Panc1 (cell line): Measurements from ENCODE around the gene FILIP1L. TPM values are rescaled to one million over a fixed set of nuclear protein-coding genes. Genes with fewer than 3 reads are reported as not detected.

Source experiments
- ATAC-seq: fragments of 200-7000 bp; cut with Tn5 transposase; 2 replicates; pipeline ENCODE4 v1.9.1; 2020; ENCODE audit warnings: mild to moderate bottlenecking, moderate library complexity
- BruUV-seq: library from RNA; stranded (reverse); fragments of 400-500 nt; replicated peaks from 2 replicates; lab custom pipeline; 2021; lab: Mats Ljungman, UMichigan
- CTCF ChIA-PET: fragments of 300-600 bp; sonication (Branson Sonifier 250); formaldehyde crosslinking; loops from one replicate; lab custom pipeline; 2022; ENCODE audit warnings: antibody characterized with exemption; lab: Charles Lee
- POLR2A ChIA-PET: fragments of 300-600 bp; sonication (Branson Sonifier 250); formaldehyde crosslinking; loops from one replicate; lab custom pipeline; 2022; ENCODE audit warnings: antibody characterized with exemption; lab: Charles Lee
- DNase-seq: peaks from one replicate; pipeline ENCODE4 v3.0.0-alpha.2; 2010; ENCODE audit warnings: low read depth, low spot score
- H3K27ac ChIP-seq: 2 replicates; pipeline ENCODE4 v1.5.1; 2011; ENCODE audit warnings: mild to moderate bottlenecking, low read length, inconsistent platforms
- H3K27me3 ChIP-seq: fragments of 200-500 bp; sonication (Bioruptor generic); 2 replicates; pipeline ENCODE4 v1.6.0; 2014; ENCODE audit warnings: low read length, inconsistent platforms; ENCODE audit not compliant: control insufficient read depth, insufficient read depth
- H3K36me3 ChIP-seq: fragments of 200-500 bp; sonication (Bioruptor generic); 2 replicates; pipeline ENCODE4 v1.5.1; 2014; ENCODE audit warnings: inconsistent platforms, mild to moderate bottlenecking, low read length, moderate library complexity; ENCODE audit not compliant: control insufficient read depth, insufficient read depth
- H3K4me1 ChIP-seq: 2 replicates; pipeline ENCODE4 v1.5.1; 2011; ENCODE audit warnings: inconsistent platforms, mild to moderate bottlenecking, low read length, moderate library complexity; ENCODE audit not compliant: control insufficient read depth, insufficient read depth
- H3K4me3 ChIP-seq, 2 experiments: 2 replicates each; pipeline ENCODE4 v1.5.1; 2011 to 2012; ENCODE audit warnings: low read depth in 2 of 2, low read length in 2 of 2, mild to moderate bottlenecking in 2 of 2, inconsistent platforms in 1 of 2, moderate library complexity in 1 of 2
- H3K9me3 ChIP-seq: fragments of 200-500 bp; sonication (Bioruptor generic); 2 replicates; pipeline ENCODE4 v1.5.1; 2014; ENCODE audit warnings: low read depth, mild to moderate bottlenecking, inconsistent platforms, low read length, moderate library complexity; ENCODE audit not compliant: control insufficient read depth, insufficient read depth
- CTCF ChIP-seq: fragments of 450-650 bp; IDR thresholded peaks from 2 replicates; pipeline ENCODE4 v1.5.1; 2017; ENCODE audit warnings: mild to moderate bottlenecking
- POLR2AphosphoS5 ChIP-seq: IDR thresholded peaks from 2 replicates; pipeline ENCODE4 v1.6.1; 2012; ENCODE audit warnings: mild to moderate bottlenecking, low read depth, low read length, moderate library complexity
- REST ChIP-seq, 2 experiments: IDR thresholded peaks; 2 replicates each; pipeline ENCODE4 v1.6.1; 2011 to 2012; ENCODE audit warnings: low read depth in 2 of 2, control low read depth in 1 of 2, low read length in 1 of 2, mild to moderate bottlenecking in 1 of 2, moderate library complexity in 1 of 2; ENCODE audit not compliant: insufficient read depth in 1 of 2
- SIN3A ChIP-seq: IDR thresholded peaks from 2 replicates; pipeline ENCODE4 v1.6.1; 2012; ENCODE audit warnings: low read depth, mild to moderate bottlenecking, low read length, moderate library complexity, borderline replicate concordance; ENCODE audit not compliant: insufficient read depth
- TCF7L2 ChIP-seq: IDR thresholded peaks from 2 replicates; pipeline ENCODE4 v1.6.1; 2011; ENCODE audit warnings: mild to moderate bottlenecking, low read depth, low read length, inconsistent platforms
- in situ Hi-C: cut with HindIII; loops from 2 replicates; pipeline ENCODE4 v1.10.0; 2016; ENCODE audit warnings: low sequenced_read_pairs, low pct_unique_long_range_greater_than_20kb
- intact Hi-C: fragments of 100-400 bp; cut with micrococcal nuclease; formaldehyde crosslinking; loops from one replicate; pipeline ENCODE4 v1.10.0; 2022; ENCODE audit not compliant: unreplicated experiment
- total RNA-seq: library from RNA; stranded (reverse); gene quantifications from one replicate; pipeline ENCODE4 v1.2.1, GENCODE V29; 2021; ENCODE audit not compliant: unreplicated experiment

Gene FILIP1L
- total RNA-seq, 1 experiment from 2014 or later: 3.2 TPM

- CTCF ChIA-PET: interaction anchor here (0.6 kb wide), 1 partner anchor 214 kb away, joined by 3 read pairs; no protein-coding TSS in a partner anchor
- no peaks in the 10 kb centered on the region for H3K9me3 ChIP-seq
- in situ Hi-C loops (no loop called here), intact Hi-C loops (no loop called here)
- DNase-seq: no peak
- peak; percentile 23; the same call in 1 of the 2 replicates for ATAC-seq
- peaks cover 32% of the 10 kb centered on the region for H3K4me1 ChIP-seq
- BruUV-seq: no TSS peak
- no peak overlapping the region for H3K4me3 ChIP-seq
- H3K27ac ChIP-seq: peak overlapping the region; percentile 74
- no peaks in the 10 kb centered on the region for H3K36me3 ChIP-seq
- POLR2A ChIA-PET: no interaction called here
- no peaks in the 10 kb centered on the region for H3K27me3 ChIP-seq
- TF ChIP-seq CTCF: no peak
- TF ChIP-seq SIN3A: no peak
- no peak for TF ChIP-seq POLR2AphosphoS5
- no peak for TF ChIP-seq REST (IDR thresholded peaks at IDR 0.05; ENCODE audit: insufficient read depth in 1 of 2, low read depth in 2 of 2, low read length in 1 of 2)
- TF ChIP-seq TCF7L2: no peak
Observed at GRCh38 chr3:100040451-100041225, 73.7 kb downstream of the FILIP1L start.

GRCh38 chr3:100039075-100039474 lies 75.2 kb downstream of the FILIP1L start:
- ATAC-seq: no peak
- no peak for DNase-seq
- in situ Hi-C loops (no loop called here), intact Hi-C loops (no loop called here)
- no TSS peak for BruUV-seq
- TF ChIP-seq CTCF (no peak), TCF7L2 (no peak), REST (IDR thresholded peaks at IDR 0.05; ENCODE audit: insufficient read depth in 1 of 2, low read depth in 2 of 2, low read length in 1 of 2) (no peak), POLR2AphosphoS5 (no peak), SIN3A (no peak)
- Histone ChIP-seq H3K4me3 (no peak overlapping the region), H3K4me1 (peaks cover 29% of the 10 kb centered on the region), H3K27me3 (no peaks in the 10 kb centered on the region), H3K36me3 (no peaks in the 10 kb centered on the region), H3K9me3 (no peaks in the 10 kb centered on the region), H3K27ac (no peak overlapping the region)
- ChIA-PET CTCF (no interaction called here), POLR2A (no interaction called here)
